ENCODE data around the gene ZNF670. TPM values are rescaled to one million over a fixed set of nuclear protein-coding genes. Genes with fewer than 3 reads are reported as not detected.

ZNF670 gene
- total RNA-seq, 6 experiments from 2014 or later, result 1.3 to 1.9 (median 1.5) TPM

- 0 out of 2 replicates have a peak, but pooled peaks cover 4% of the 10 kb centered on the region for H3K9me3 Mint-ChIP-seq
- H3K4me3 Mint-ChIP-seq, result no peak overlapping the region
- no peak overlapping the region for H3K27ac Mint-ChIP-seq
- no peaks in the 10 kb centered on the region; the same call in 1 of the 2 replicates for H3K27me3 Mint-ChIP-seq (ENCODE audit: insufficient read depth)
- no peak for DNase-seq
- TF ChIP-seq CTCF (IDR thresholded peaks at IDR 0.05), result no peak
- no peaks in the 10 kb centered on the region for H3K36me3 Mint-ChIP-seq (ENCODE audit: low read depth)
- 0 out of 2 replicates have a peak, but pooled peaks cover 2% of the 10 kb centered on the region for H3K4me1 Mint-ChIP-seq (ENCODE audit: low read depth)
These were observed 6.2 kb upstream of the ZNF670 start for GRCh38 chr1:247084771-247085170.

- DNase-seq, result no peak
- Mint-ChIP-seq H3K4me1 (ENCODE audit: low read depth) (peaks cover 27% of the 10 kb centered on the region), H3K27ac (no peak overlapping the region), H3K9me3 (peaks cover 8% of the 10 kb centered on the region), H3K36me3 (ENCODE audit: low read depth) (peaks cover 14% of the 10 kb centered on the region), H3K4me3 (peak overlapping the region; percentile 93), H3K27me3 (ENCODE audit: insufficient read depth) (no peaks in the 10 kb centered on the region; the same call in 1 of the 2 replicates)
- no peak for TF ChIP-seq CTCF (IDR thresholded peaks at IDR 0.05)
These were observed 697 bp upstream of the ZNF670 start for GRCh38 chr1:247079141-247079874.

GRCh38 chr1:247077876-247078257, 744 bp downstream of the ZNF670 start:
- Mint-ChIP-seq H3K9me3 (peaks cover 4% of the 10 kb centered on the region), H3K27ac (peak overlapping the region; percentile 80), H3K4me3 (peak overlapping the region; percentile 93), H3K4me1 (ENCODE audit: low read depth) (peaks cover 27% of the 10 kb centered on the region), H3K27me3 (ENCODE audit: insufficient read depth) (no peaks in the 10 kb centered on the region; the same call in 1 of the 2 replicates), H3K36me3 (ENCODE audit: low read depth) (peaks cover 18% of the 10 kb centered on the region)
- DNase-seq, result no peak
- no peak for TF ChIP-seq CTCF (IDR thresholded peaks at IDR 0.05)

- TF ChIP-seq CTCF (IDR thresholded peaks at IDR 0.05), result peak; percentile 38
- peaks cover 18% of the 10 kb centered on the region for H3K36me3 Mint-ChIP-seq (ENCODE audit: low read depth)
- H3K27me3 Mint-ChIP-seq (ENCODE audit: insufficient read depth), result no peaks in the 10 kb centered on the region; the same call in 1 of the 2 replicates
- peaks cover 4% of the 10 kb centered on the region for H3K9me3 Mint-ChIP-seq
- peak; percentile 13 for DNase-seq
- H3K4me1 Mint-ChIP-seq (ENCODE audit: low read depth), result peaks cover 27% of the 10 kb centered on the region
- H3K27ac Mint-ChIP-seq, result peak overlapping the region; percentile 80; the same call in 1 of the 2 replicates
- H3K4me3 Mint-ChIP-seq, result peak overlapping the region; percentile 93
These were observed 1.4 kb downstream of the ZNF670 start for GRCh38 chr1:247077213-247077612.

GRCh38 chr1:247070645-247071044, 8.0 kb downstream of the ZNF670 start:
- Mint-ChIP-seq H3K36me3 (ENCODE audit: low read depth) (peaks cover 22% of the 10 kb centered on the region), H3K27ac (no peak overlapping the region), H3K27me3 (ENCODE audit: insufficient read depth) (no peaks in the 10 kb centered on the region; the same call in 1 of the 2 replicates), H3K9me3 (peaks cover 43% of the 10 kb centered on the region), H3K4me3 (no peak overlapping the region), H3K4me1 (ENCODE audit: low read depth) (no peaks in the 10 kb centered on the region)
- no peak for TF ChIP-seq CTCF (IDR thresholded peaks at IDR 0.05)
- DNase-seq, result no peak
